ENCODE results near the gene CHRND. TPM values are rescaled to one million over a fixed set of nuclear protein-coding genes. Genes with fewer than 3 reads are reported as not detected.

Gene CHRND
- total RNA-seq, 2 experiments from 2014 or later, result not detected

DNA sequence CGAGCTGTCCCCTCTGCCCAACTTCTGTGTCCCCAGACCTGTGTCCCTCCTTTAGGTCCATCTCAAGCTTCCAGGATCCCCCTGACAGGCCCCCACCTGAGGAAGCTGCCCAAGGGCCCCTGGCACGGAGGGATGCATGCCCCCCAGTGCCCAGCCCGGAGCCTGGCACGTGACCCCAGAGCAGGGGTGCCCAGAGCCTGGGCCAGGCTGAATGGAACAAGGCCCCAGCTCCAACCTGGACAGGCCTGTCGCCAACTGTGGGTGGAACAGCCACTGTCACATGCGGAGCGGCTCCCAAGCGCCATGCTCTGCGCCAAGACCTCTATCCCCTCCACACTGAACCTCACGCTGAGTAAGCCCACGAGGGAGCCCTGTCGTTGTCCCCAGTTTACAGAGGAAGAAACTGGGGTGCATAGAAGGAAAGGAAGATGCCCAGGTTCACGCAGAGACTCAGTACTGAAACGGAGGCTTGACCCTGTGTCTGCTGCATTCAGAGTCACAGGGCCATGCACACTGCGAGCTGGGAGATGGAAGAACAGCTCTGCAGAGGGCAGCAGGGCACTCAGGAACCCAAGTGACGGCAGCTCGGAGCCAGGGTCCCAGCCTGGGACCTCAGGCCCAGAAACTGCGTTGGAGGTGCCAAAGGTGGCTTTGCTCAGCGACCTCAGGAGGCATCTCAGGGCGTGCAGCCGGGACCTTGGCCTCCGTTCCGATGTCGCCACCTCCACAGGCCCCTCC lies 32.8 kb upstream of the CHRND start:
- Mint-ChIP-seq H3K27me3 (peaks cover 36% of the 10 kb centered on the region), H3K36me3 (ENCODE audit: low read depth) (no peaks in the 10 kb centered on the region), H3K9me3 (no peaks in the 10 kb centered on the region), H3K27ac (no peak overlapping the region), H3K4me1 (ENCODE audit: low read depth) (peaks cover 5% of the 10 kb centered on the region), H3K4me3 (no peak overlapping the region)
- H3K27ac ChIP-seq (ENCODE audit: low read depth in 1 of 2, low read length in 2 of 2), result no peak overlapping the region
- no peak for DNase-seq
- intact Hi-C loops (cut with DNase I, micrococcal nuclease), result no loop called here
- H3K4me1 ChIP-seq (ENCODE audit: insufficient read depth, low read length), result no peaks in the 10 kb centered on the region
- peaks cover 0 to 5% of the 10 kb centered on the region in 2 experiments for H3K9me3 ChIP-seq (ENCODE audit: control insufficient read depth in 1 of 2, insufficient read depth in 1 of 2, low read length in 2 of 2)
- POLR2A ChIA-PET, result no interaction called here
- H3K4me3 ChIP-seq (ENCODE audit: low read length), result no peak overlapping the region
- peaks cover 7 to 9% of the 10 kb centered on the region in 2 experiments for H3K27me3 ChIP-seq (ENCODE audit: control insufficient read depth in 1 of 2, insufficient read depth in 2 of 2, low read length in 2 of 2)
- TF ChIP-seq, protein P1, sequence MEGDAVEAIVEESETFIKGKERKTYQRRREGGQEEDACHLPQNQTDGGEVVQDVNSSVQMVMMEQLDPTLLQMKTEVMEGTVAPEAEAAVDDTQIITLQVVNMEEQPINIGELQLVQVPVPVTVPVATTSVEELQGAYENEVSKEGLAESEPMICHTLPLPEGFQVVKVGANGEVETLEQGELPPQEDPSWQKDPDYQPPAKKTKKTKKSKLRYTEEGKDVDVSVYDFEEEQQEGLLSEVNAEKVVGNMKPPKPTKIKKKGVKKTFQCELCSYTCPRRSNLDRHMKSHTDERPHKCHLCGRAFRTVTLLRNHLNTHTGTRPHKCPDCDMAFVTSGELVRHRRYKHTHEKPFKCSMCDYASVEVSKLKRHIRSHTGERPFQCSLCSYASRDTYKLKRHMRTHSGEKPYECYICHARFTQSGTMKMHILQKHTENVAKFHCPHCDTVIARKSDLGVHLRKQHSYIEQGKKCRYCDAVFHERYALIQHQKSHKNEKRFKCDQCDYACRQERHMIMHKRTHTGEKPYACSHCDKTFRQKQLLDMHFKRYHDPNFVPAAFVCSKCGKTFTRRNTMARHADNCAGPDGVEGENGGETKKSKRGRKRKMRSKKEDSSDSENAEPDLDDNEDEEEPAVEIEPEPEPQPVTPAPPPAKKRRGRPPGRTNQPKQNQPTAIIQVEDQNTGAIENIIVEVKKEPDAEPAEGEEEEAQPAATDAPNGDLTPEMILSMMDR (IDR thresholded peaks at IDR 0.05), result no peak
- CTCF ChIA-PET, result no interaction called here
- no peaks in the 10 kb centered on the region for H3K36me3 ChIP-seq (ENCODE audit: insufficient read depth, low read length)
- ATAC-seq (ENCODE audit: poor library complexity), result no peak

DNA sequence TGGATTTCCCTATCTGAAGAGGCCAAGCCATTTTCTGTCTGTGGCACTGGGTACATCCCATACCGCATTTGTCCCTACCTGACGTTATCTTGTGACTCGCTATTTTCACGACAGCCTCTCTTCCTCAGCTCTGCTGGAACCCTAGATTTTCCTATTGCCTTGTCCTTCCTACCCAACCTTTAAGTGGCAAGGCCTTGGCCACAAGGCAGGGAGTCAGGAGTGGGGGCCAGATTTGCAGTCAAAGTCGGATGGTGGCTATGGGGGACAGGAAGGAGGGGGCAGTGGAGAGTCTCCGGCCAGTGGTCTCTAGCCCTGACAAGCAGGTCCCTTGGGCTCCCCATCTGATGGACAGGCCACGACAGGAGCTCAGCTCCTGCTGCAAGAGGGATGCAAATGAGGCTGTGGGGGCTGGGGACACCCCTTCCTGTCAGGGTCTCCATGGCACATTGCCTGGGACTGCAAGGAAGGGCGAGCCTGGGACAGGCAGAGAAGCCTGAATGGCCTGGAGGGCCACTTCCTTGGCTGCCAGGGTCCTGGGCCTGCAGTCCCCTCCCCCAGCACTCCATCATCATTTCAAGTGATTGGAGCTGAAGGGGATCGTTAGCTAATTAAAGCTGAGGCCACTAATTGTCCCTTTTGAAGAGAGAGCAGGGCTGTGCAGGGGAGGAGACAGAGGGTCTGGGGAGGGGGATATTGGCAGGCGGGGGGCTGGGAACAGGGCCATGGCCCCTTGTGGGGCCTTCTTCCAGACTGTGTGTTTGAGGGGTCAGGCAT lies 32.1 kb upstream of the CHRND start:
- no peak for ATAC-seq (ENCODE audit: poor library complexity)
- Mint-ChIP-seq H3K27me3 (peaks cover 35% of the 10 kb centered on the region), H3K9me3 (no peaks in the 10 kb centered on the region), H3K4me1 (ENCODE audit: low read depth) (peaks cover 1% of the 10 kb centered on the region), H3K4me3 (no peak overlapping the region), H3K36me3 (ENCODE audit: low read depth) (no peaks in the 10 kb centered on the region), H3K27ac (no peak overlapping the region)
- ChIA-PET POLR2A (no interaction called here), CTCF (no interaction called here)
- no peaks in the 10 kb centered on the region for H3K4me1 ChIP-seq (ENCODE audit: insufficient read depth, low read length)
- H3K27me3 ChIP-seq (ENCODE audit: control insufficient read depth in 1 of 2, insufficient read depth in 2 of 2, low read length in 2 of 2), result peaks cover 2 to 4% of the 10 kb centered on the region in 2 experiments
- H3K4me3 ChIP-seq (ENCODE audit: low read length), result no peak overlapping the region
- no peaks in the 10 kb centered on the region for H3K36me3 ChIP-seq (ENCODE audit: insufficient read depth, low read length)
- no peak overlapping the region for H3K27ac ChIP-seq (ENCODE audit: low read depth in 1 of 2, low read length in 2 of 2)
- TF ChIP-seq, protein P1 (IDR thresholded peaks at IDR 0.05), result no peak
- H3K9me3 ChIP-seq (ENCODE audit: control insufficient read depth in 1 of 2, insufficient read depth in 1 of 2, low read length in 2 of 2), result peaks cover 0 to 5% of the 10 kb centered on the region in 2 experiments
- no peak for DNase-seq
- intact Hi-C loops (cut with DNase I, micrococcal nuclease), result no loop called here

DNA sequence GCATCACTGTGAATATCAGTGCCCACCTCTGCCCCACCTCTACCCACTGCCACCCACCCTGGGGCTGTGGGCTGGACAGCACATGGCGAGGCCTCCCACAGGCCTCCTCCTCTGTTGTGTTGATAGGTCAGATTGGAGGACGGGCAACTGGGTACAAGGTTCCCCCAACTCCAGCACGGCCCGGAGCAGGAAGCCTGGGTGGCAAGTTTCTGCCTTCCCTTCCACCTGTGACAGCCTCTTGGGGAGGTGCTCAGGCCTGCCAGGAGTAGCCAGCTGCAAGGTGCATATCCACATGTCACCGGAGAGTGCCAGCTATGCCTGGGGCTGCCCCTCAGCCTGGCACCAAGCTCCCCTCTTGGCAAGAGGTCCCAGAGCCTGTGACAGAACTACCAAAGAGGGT lies 31.4 kb upstream of the CHRND start:
- Mint-ChIP-seq H3K4me3 (no peak overlapping the region), H3K27me3 (peaks cover 35% of the 10 kb centered on the region), H3K27ac (no peak overlapping the region), H3K9me3 (no peaks in the 10 kb centered on the region), H3K4me1 (ENCODE audit: low read depth) (no peaks in the 10 kb centered on the region), H3K36me3 (ENCODE audit: low read depth) (no peaks in the 10 kb centered on the region)
- H3K4me3 ChIP-seq (ENCODE audit: low read length), result no peak overlapping the region
- POLR2A ChIA-PET, result no interaction called here
- ATAC-seq (ENCODE audit: poor library complexity) (no peak), DNase-seq (no peak)
- no peaks in the 10 kb centered on the region for H3K36me3 ChIP-seq (ENCODE audit: insufficient read depth, low read length)
- no peak overlapping the region for H3K27ac ChIP-seq (ENCODE audit: low read depth in 1 of 2, low read length in 2 of 2)
- peaks cover 0 to 5% of the 10 kb centered on the region in 2 experiments for H3K9me3 ChIP-seq (ENCODE audit: control insufficient read depth in 1 of 2, insufficient read depth in 1 of 2, low read length in 2 of 2)
- intact Hi-C loops (cut with DNase I, micrococcal nuclease), result no loop called here
- no peaks in the 10 kb centered on the region for H3K4me1 ChIP-seq (ENCODE audit: insufficient read depth, low read length)
- CTCF ChIA-PET, result no interaction called here
- TF ChIP-seq, protein P1 (IDR thresholded peaks at IDR 0.05), result no peak
- peaks cover 0 to 6% of the 10 kb centered on the region in 2 experiments for H3K27me3 ChIP-seq (ENCODE audit: control insufficient read depth in 1 of 2, insufficient read depth in 2 of 2, low read length in 2 of 2)

Measured in CD4-positive, alpha-beta T cell (primary cell).